B cell (primary cell): ENCODE measurements around the gene LIMS2. TPM values are rescaled to one million over a fixed set of nuclear protein-coding genes. Genes with fewer than 3 reads are reported as not detected.
A peak's percentile ranks its signal among the peaks of the same experiment; 100 is the strongest.

Experiments used
- ATAC-seq: fragments of 200-7000 bp; cut with Tn5 transposase; one replicate; pipeline ENCODE4 v1.10.0; 2021; ENCODE audit warnings: low read depth, mild to moderate bottlenecking, moderate number of reproducible peaks, moderate library complexity
- CTCF ChIA-PET: fragments of 350-600 bp; sonication (Branson Sonifier 250); formaldehyde crosslinking; loops from one replicate; lab custom pipeline; 2021; ENCODE audit warnings: antibody characterized with exemption, inconsistent platforms; lab: Charles Lee
- POLR2A ChIA-PET: fragments of 350-600 bp; sonication (Branson Sonifier 250); formaldehyde crosslinking; loops from one replicate; lab custom pipeline; 2021; ENCODE audit warnings: antibody characterized with exemption; lab: Charles Lee
- DNase-seq: peaks from one replicate; pipeline ENCODE4 v3.0.0; 2013
- H2AFZ ChIP-seq: 2 replicates; pipeline ENCODE4 v1.6.1; 2012; ENCODE audit warnings: mild to moderate bottlenecking, low read depth, low read length; ENCODE audit not compliant: insufficient read depth, poor library complexity, severe bottlenecking
- H3K27ac ChIP-seq, 2 donors: 1 replicate in 1 of 2; 2 replicates in 1 of 2; pipeline ENCODE4 v1.5.1; 2012 to 2013; ENCODE audit warnings: low read length in 2 of 2, mild to moderate bottlenecking in 2 of 2, moderate library complexity in 1 of 2
- H3K27me3 ChIP-seq, 4 experiments: fragments of 200-600 bp in 1 of 4; sonication (generic) in 1 of 4; replicated peaks in 1 of 4; 1 replicate in 2 of 4; 2 replicates in 2 of 4; pipeline versions ENCODE4 v1.6.1 to v1.7.0; 2013 to 2016; ENCODE audit warnings: low read length in 3 of 4, mild to moderate bottlenecking in 2 of 4, mixed read lengths in 1 of 4, moderate library complexity in 1 of 4; ENCODE audit not compliant: insufficient read depth in 4 of 4, control insufficient read depth in 3 of 4; ENCODE audit errors: control extremely low read depth in 1 of 4
- H3K36me3 ChIP-seq, 2 experiments: replicated peaks in 1 of 2; 1 replicate in 1 of 2; 2 replicates in 1 of 2; pipeline versions ENCODE4 v1.6.1 to v1.7.1; 2013; ENCODE audit warnings: low read length in 1 of 2; ENCODE audit not compliant: insufficient read depth in 2 of 2, control insufficient read depth in 1 of 2; ENCODE audit errors: control extremely low read depth in 1 of 2, extremely low read depth in 1 of 2
- H3K4me1 ChIP-seq, 2 donors: fragments of 200-600 bp in 1 of 2; sonication (generic) in 1 of 2; 1 replicate in 1 of 2; 2 replicates in 1 of 2; pipeline versions ENCODE4 v1.5.1 to v1.6.1; 2013 to 2017; ENCODE audit warnings: low read length in 2 of 2; ENCODE audit not compliant: control insufficient read depth in 2 of 2, insufficient read depth in 2 of 2
- H3K4me2 ChIP-seq: replicated peaks from 2 replicates; pipeline ENCODE3; 2012; ENCODE audit warnings: mild to moderate bottlenecking, low read depth, low read length; ENCODE audit not compliant: poor library complexity, severe bottlenecking
- H3K4me3 ChIP-seq, 5 experiments: fragments of 200-600 bp in 1 of 5; sonication (generic) in 1 of 5; 1 replicate in 3 of 5; 2 replicates in 2 of 5; pipeline versions ENCODE4 v1.5.1 to v1.7.0; 2011 to 2016; ENCODE audit warnings: low read length in 4 of 5, mild to moderate bottlenecking in 4 of 5, low read depth in 2 of 5, control low read depth in 1 of 5, moderate library complexity in 1 of 5; ENCODE audit not compliant: insufficient read depth in 1 of 5; ENCODE audit errors: control extremely low read depth in 1 of 5, extremely low read depth in 1 of 5
- H3K79me2 ChIP-seq: fragments of 200-600 bp; sonication (generic); one replicate; pipeline ENCODE4 v1.6.0; 2016; ENCODE audit warnings: low read length; ENCODE audit not compliant: control insufficient read depth, insufficient read depth
- H3K9ac ChIP-seq: fragments of 200-600 bp; sonication (generic); 2 replicates; pipeline ENCODE4 v1.6.1; 2017; ENCODE audit warnings: mild to moderate bottlenecking, low read length, moderate library complexity
- H3K9me3 ChIP-seq, 3 donors: one replicate each; pipeline versions ENCODE4 v1.6.1 to v1.7.1; 2013; ENCODE audit warnings: low read length in 2 of 3; ENCODE audit not compliant: control insufficient read depth in 2 of 3, insufficient read depth in 1 of 3; ENCODE audit errors: control extremely low read depth in 1 of 3
- H4K20me1 ChIP-seq: 2 replicates; pipeline ENCODE4 v1.6.0; 2012; ENCODE audit warnings: mild to moderate bottlenecking, low read length; ENCODE audit not compliant: insufficient read depth, control insufficient read depth, poor library complexity, severe bottlenecking
- H3K27ac Mint-ChIP-seq: one replicate; pipeline ENCODE4 v1.8.0; 2021; ENCODE audit warnings: mixed read lengths
- H3K27me3 Mint-ChIP-seq: one replicate; pipeline ENCODE4 v1.8.0; 2021; ENCODE audit warnings: mixed read lengths
- H3K4me1 Mint-ChIP-seq: one replicate; pipeline ENCODE4 v1.8.0; 2021; ENCODE audit warnings: mixed read lengths
- H3K4me3 Mint-ChIP-seq: one replicate; pipeline ENCODE4 v1.8.0; 2021; ENCODE audit warnings: mixed read lengths
- H3K9me3 Mint-ChIP-seq: one replicate; pipeline ENCODE4 v1.8.0; 2022; ENCODE audit warnings: mixed read lengths; ENCODE audit not compliant: insufficient read depth
- EZH2 ChIP-seq: IDR thresholded peaks from 2 replicates; pipeline ENCODE4 v1.6.1; 2012; ENCODE audit warnings: borderline replicate concordance, low read depth, mild to moderate bottlenecking, moderate library complexity, low read length; ENCODE audit not compliant: insufficient read depth, poor library complexity, severe bottlenecking
- WGBS: methylation state at CpG from one replicate; pipeline ENCODE4 v1.1.5; 2013; ENCODE audit warnings: missing lambda C conversion rate; ENCODE audit not compliant: insufficient coverage; 5-methylcytosine and 5-hydroxymethylcytosine counted together
- intact Hi-C: fragments of 100-400 bp; cut with micrococcal nuclease; formaldehyde crosslinking; loops from one replicate; pipeline ENCODE4 v1.10.0; 2022
- polyA plus RNA-seq: library from polyadenylated mRNA; depleted of rRNA; stranded (reverse); fragments of >200 nt; gene quantifications from 2 replicates; pipeline ENCODE4 v1.2.3, GENCODE V29; 2012
- total RNA-seq, 2 donors: library from RNA; stranded (reverse); fragments of 120-200 nt in 1 of 2; gene quantifications; 1 replicate in 1 of 2; 2 replicates in 1 of 2; pipeline versions ENCODE4 v1.2.3 to v1.2.4, GENCODE V29; 2013 to 2022
- TF ChIP-seq, protein P1 (sequence below): fragments of 200-600 bp; IDR thresholded peaks from one replicate; pipeline ENCODE4 v1.8.0; 2022; ENCODE audit warnings: antibody characterized with exemption, mild to moderate bottlenecking

LIMS2 gene
- total and polyA plus RNA-seq, 2 donors (not counting 1 experiment from before 2014, with no cell fraction given): 6.7 to 32.2 TPM

DNA sequence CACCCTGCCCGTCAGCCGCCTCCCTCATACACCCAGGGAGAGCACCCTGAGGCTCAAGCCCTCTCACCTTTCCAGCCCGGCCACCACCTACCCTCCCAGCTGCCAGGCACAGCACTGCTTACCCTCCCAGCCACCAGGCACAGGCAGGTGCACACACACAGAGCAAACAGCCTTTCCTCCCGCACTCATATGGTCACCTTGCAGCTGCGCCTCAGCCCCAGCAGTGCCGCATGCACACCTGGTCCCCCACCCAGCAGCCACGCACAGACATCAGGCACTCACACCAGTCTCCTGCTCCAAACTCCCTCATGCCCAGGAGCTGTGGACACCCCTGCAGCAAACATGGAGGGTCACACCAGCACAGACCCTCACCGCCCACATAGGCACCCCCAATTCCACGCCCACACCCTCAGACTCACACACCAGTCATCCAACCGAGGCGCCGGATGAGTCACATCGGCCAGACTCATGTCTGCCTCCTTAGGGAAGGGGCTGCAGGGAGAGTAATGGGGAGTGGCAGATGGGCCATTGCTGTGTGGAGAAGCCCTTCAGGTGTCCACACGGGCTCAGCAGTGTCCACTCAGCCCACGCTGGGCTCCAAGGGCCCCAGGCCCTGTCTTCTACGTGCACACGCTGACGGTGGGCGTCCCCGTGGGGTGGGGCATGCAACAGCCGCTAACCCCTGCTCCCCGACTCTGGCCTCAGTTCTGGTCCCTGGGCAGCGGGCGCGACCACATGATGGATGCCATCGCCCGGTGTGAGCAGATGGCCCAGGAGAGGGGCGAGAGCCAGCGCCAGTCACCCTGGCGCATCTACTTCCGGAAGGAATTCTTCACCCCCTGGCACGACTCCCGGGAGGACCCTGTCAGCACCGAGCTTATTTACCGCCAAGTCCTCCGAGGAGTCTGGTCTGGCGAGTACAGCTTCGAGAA lies 51.7 kb downstream of the LIMS2 start:
- Histone ChIP-seq H3K79me2 (no peaks in the 10 kb centered on the region), H3K27me3 (no peaks in the 10 kb centered on the region), H3K9ac (no peak overlapping the region), H3K4me1 (peaks cover 27 to 81% of the 10 kb centered on the region in 2 donors), H3K4me3 (no peak overlapping the region), H2AFZ (no peak overlapping the region), H3K27ac (no peak overlapping the region), H3K9me3 (no peaks in the 10 kb centered on the region), H3K4me2 (no peak overlapping the region), H3K36me3 (no peaks in the 10 kb centered on the region), H4K20me1 (no peaks in the 10 kb centered on the region)
- POLR2A ChIA-PET: no interaction called here
- DNase-seq (no peak), ATAC-seq (no peak)
- no peaks in the 10 kb centered on the region for H3K27me3 Mint-ChIP-seq
- WGBS: 88% methylated on average over 32 of the region's 38 CpGs
- peak overlapping the region; percentile 34 for H3K4me3 Mint-ChIP-seq
- H3K9me3 Mint-ChIP-seq: no peaks in the 10 kb centered on the region
- peak overlapping the region; percentile 77 for H3K27ac Mint-ChIP-seq
- peaks cover 79% of the 10 kb centered on the region for H3K4me1 Mint-ChIP-seq
- intact Hi-C loops: no loop called here
- CTCF ChIA-PET: interaction anchor here (0.9 to 1.3 kb wide), 2 partner anchors 27 to 32 kb away, joined by 3 to 7 read pairs; no protein-coding TSS in a partner anchor
- no peak for TF ChIP-seq EZH2
- TF ChIP-seq, protein P1, sequence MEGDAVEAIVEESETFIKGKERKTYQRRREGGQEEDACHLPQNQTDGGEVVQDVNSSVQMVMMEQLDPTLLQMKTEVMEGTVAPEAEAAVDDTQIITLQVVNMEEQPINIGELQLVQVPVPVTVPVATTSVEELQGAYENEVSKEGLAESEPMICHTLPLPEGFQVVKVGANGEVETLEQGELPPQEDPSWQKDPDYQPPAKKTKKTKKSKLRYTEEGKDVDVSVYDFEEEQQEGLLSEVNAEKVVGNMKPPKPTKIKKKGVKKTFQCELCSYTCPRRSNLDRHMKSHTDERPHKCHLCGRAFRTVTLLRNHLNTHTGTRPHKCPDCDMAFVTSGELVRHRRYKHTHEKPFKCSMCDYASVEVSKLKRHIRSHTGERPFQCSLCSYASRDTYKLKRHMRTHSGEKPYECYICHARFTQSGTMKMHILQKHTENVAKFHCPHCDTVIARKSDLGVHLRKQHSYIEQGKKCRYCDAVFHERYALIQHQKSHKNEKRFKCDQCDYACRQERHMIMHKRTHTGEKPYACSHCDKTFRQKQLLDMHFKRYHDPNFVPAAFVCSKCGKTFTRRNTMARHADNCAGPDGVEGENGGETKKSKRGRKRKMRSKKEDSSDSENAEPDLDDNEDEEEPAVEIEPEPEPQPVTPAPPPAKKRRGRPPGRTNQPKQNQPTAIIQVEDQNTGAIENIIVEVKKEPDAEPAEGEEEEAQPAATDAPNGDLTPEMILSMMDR: no peak
